Naive thymus-derived CD4-positive, alpha-beta T cell (primary cell): ENCODE measurements around the gene ZNF358. TPM values are rescaled to one million over a fixed set of nuclear protein-coding genes. Genes with fewer than 3 reads are reported as not detected.

Source experiments
- ATAC-seq: fragments of 150-1000 bp; cut with Tn5 transposase; 2 replicates; pipeline ENCODE4 v1.10.0; 2021; ENCODE audit warnings: mild to moderate bottlenecking, moderate library complexity
- CTCF ChIA-PET: fragments of 350-600 bp; sonication (Branson Sonifier 250); formaldehyde crosslinking; loops from one replicate; lab custom pipeline; 2021; ENCODE audit warnings: antibody characterized with exemption; lab: Charles Lee
- POLR2A ChIA-PET: fragments of 350-600 bp; sonication (Branson Sonifier 250); formaldehyde crosslinking; loops from one replicate; lab custom pipeline; 2021; ENCODE audit warnings: antibody characterized with exemption, inconsistent platforms; lab: Charles Lee
- DNase-seq, 9 donors: peaks; one replicate each; pipeline versions ENCODE4 v3.0.0 to v3.0.0-alpha.2; 2020 to 2022; ENCODE audit warnings: mixed read lengths in 1 of 9
- H3K27ac ChIP-seq: one replicate; pipeline ENCODE4 v1.7.0; 2013; ENCODE audit warnings: mild to moderate bottlenecking, low read depth, low read length, moderate library complexity
- H3K27me3 ChIP-seq, 2 donors: one replicate each; pipeline ENCODE4 v1.7.0; 2013; ENCODE audit warnings: low read length in 2 of 2, mild to moderate bottlenecking in 2 of 2, moderate library complexity in 2 of 2; ENCODE audit not compliant: control insufficient read depth in 2 of 2, insufficient read depth in 2 of 2
- H3K36me3 ChIP-seq, 3 experiments: 1 replicate in 2 of 3; 2 replicates in 1 of 3; pipeline ENCODE4 v1.7.0; 2013; ENCODE audit warnings: low read length in 3 of 3, mild to moderate bottlenecking in 3 of 3, moderate library complexity in 1 of 3; ENCODE audit not compliant: insufficient read depth in 3 of 3, control insufficient read depth in 2 of 3
- H3K4me1 ChIP-seq, 2 donors: one replicate each; pipeline ENCODE4 v1.7.0; 2013; ENCODE audit warnings: low read length in 2 of 2, mild to moderate bottlenecking in 2 of 2, moderate library complexity in 1 of 2; ENCODE audit not compliant: control insufficient read depth in 2 of 2, insufficient read depth in 2 of 2
- H3K4me3 ChIP-seq: 2 replicates; pipeline ENCODE4 v1.7.0; 2013; ENCODE audit warnings: mild to moderate bottlenecking, low read length
- H3K9me3 ChIP-seq, 3 experiments: 1 replicate in 2 of 3; 2 replicates in 1 of 3; pipeline ENCODE4 v1.7.0; 2013; ENCODE audit warnings: low read length in 3 of 3; ENCODE audit not compliant: control insufficient read depth in 2 of 3
- H3K27ac Mint-ChIP-seq, 9 donors: one replicate each; pipeline ENCODE4 v1.8.0; 2020 to 2022; ENCODE audit warnings: mixed read lengths in 9 of 9, mild to moderate bottlenecking in 8 of 9, moderate library complexity in 5 of 9, inconsistent platforms in 2 of 9
- H3K27me3 Mint-ChIP-seq, 5 donors: one replicate each; pipeline ENCODE4 v1.8.0; 2021 to 2022; ENCODE audit warnings: mixed read lengths in 5 of 5, mild to moderate bottlenecking in 1 of 5
- H3K36me3 Mint-ChIP-seq, 5 donors: one replicate each; pipeline ENCODE4 v1.8.0; 2020 to 2022; ENCODE audit warnings: mixed read lengths in 5 of 5, mild to moderate bottlenecking in 3 of 5, inconsistent platforms in 1 of 5
- H3K4me1 Mint-ChIP-seq, 7 donors: one replicate each; pipeline ENCODE4 v1.8.0; 2020 to 2022; ENCODE audit warnings: mixed read lengths in 7 of 7, mild to moderate bottlenecking in 3 of 7, inconsistent platforms in 1 of 7
- H3K4me3 Mint-ChIP-seq, 10 donors: one replicate each; pipeline ENCODE4 v1.8.0; 2020 to 2022; ENCODE audit warnings: mild to moderate bottlenecking in 10 of 10, mixed read lengths in 10 of 10, moderate library complexity in 6 of 10, inconsistent platforms in 2 of 10
- H3K9me3 Mint-ChIP-seq, 11 donors: one replicate each; pipeline ENCODE4 v1.8.0; 2020 to 2022; ENCODE audit warnings: mixed read lengths in 11 of 11, mild to moderate bottlenecking in 4 of 11, inconsistent platforms in 1 of 11, moderate library complexity in 1 of 11
- intact Hi-C, 2 donors: fragments of 100-400 bp; cut with micrococcal nuclease; formaldehyde crosslinking; loops; one replicate each; pipeline ENCODE4 v1.15.1; 2023
- polyA plus RNA-seq, 2 donors: library from polyadenylated mRNA; unstranded; fragments of 300-500 nt; fragmentation: Illumina TruSeq; gene quantifications; one replicate each; pipeline ENCODE4 v1.2.3, GENCODE V29; 2021
- total RNA-seq, 6 experiments: library from RNA in 5 of 6; stranded (reverse) in 5 of 6; gene quantifications; 1 replicate in 5 of 6; 2 replicates in 1 of 6; pipeline ENCODE4 v1.2.3 and lab custom pipeline; 2021 to 2026

ZNF358 gene
- total and polyA plus RNA-seq, 7 experiments from 2014 or later: 1.4 to 10.1 (median 7.1) TPM

DNA sequence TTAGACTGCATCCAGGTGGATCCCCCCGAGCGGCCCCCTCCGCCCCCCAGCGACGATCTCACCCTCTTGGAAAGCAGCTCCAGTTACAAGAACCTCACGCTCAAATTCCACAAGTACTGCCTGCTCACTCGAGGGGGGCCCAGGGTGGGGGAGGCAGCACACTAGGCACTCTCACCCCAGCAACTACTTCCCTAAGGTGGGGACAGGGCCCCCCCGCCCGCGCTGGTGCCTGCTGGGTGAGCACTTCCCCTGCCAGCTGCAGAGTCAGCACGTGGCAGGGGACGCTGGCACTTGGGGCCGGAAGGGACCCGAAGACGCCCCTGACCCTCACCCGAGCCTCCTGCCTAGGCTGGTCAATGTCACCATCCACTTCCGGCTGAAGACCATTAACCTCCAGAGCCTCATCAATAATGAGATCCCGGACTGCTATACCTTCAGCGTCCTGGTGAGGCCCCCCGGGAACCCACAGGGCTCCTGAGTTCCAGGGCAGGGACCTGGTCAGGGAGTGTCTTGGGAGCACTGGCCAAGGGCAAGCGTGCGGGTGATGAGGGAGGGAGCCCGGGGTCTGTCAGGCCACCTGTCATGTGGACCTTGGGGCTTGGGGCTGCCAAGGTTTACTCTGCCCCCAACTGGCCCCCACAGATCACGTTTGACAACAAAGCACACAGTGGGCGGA, 11.8 kb downstream of the ZNF358 start:
- Mint-ChIP-seq H3K4me1 (peaks cover 0 to 11% (median 4%) of the 10 kb centered on the region in 7 donors), H3K27me3 (no peaks in the 10 kb centered on the region), H3K27ac (no peak overlapping the region), H3K4me3 (no peak overlapping the region), H3K9me3 (no peaks in the 10 kb centered on the region), H3K36me3 (peaks cover 0 to 4% (median 0%) of the 10 kb centered on the region in 5 donors)
- H3K4me1 ChIP-seq: peaks cover 5 to 10% of the 10 kb centered on the region in 2 donors
- POLR2A ChIA-PET: interaction anchor here (1.2 kb wide), 1 partner anchor 8 kb away, joined by 3 read pairs; the partner anchor contains the start of gene PNPLA6
- no peak overlapping the region for H3K27ac ChIP-seq
- H3K4me3 ChIP-seq: no peak overlapping the region
- peaks cover 0 to 23% (median 0%) of the 10 kb centered on the region in 3 experiments for H3K36me3 ChIP-seq
- H3K9me3 ChIP-seq: no peaks in the 10 kb centered on the region
- intact Hi-C loops: no loop called here
- DNase-seq: no peak
- peak; percentile 66 for ATAC-seq
- CTCF ChIA-PET: no interaction called here
- no peaks in the 10 kb centered on the region for H3K27me3 ChIP-seq

- ATAC-seq (no peak), DNase-seq (no peak)
- CTCF ChIA-PET: no interaction called here
- H3K27ac ChIP-seq: no peak overlapping the region
- H3K36me3 ChIP-seq: peaks cover 0 to 23% (median 0%) of the 10 kb centered on the region in 3 experiments
- Mint-ChIP-seq H3K27me3 (no peaks in the 10 kb centered on the region), H3K4me1 (peaks cover 0 to 11% (median 8%) of the 10 kb centered on the region in 7 donors), H3K36me3 (peaks cover 0 to 4% (median 0%) of the 10 kb centered on the region in 5 donors), H3K27ac (no peak overlapping the region), H3K4me3 (no peak overlapping the region), H3K9me3 (no peaks in the 10 kb centered on the region)
- peaks cover 3 to 5% of the 10 kb centered on the region in 2 donors for H3K4me1 ChIP-seq
- H3K4me3 ChIP-seq: no peak overlapping the region
- POLR2A ChIA-PET: no interaction called here
- H3K27me3 ChIP-seq: no peaks in the 10 kb centered on the region
- no peaks in the 10 kb centered on the region for H3K9me3 ChIP-seq
- intact Hi-C loops: no loop called here
These were observed 12.3 kb downstream of the ZNF358 start for GRCh38 chr19:7528192-7528519.

- Histone ChIP-seq H3K4me3 (no peak overlapping the region), H3K9me3 (no peaks in the 10 kb centered on the region), H3K27ac (no peak overlapping the region), H3K4me1 (peaks cover 4% of the 10 kb centered on the region in 2 donors), H3K36me3 (peaks cover 0 to 23% (median 0%) of the 10 kb centered on the region in 3 experiments), H3K27me3 (no peaks in the 10 kb centered on the region)
- peaks cover 0 to 4% (median 0%) of the 10 kb centered on the region in 5 donors for H3K36me3 Mint-ChIP-seq
- H3K9me3 Mint-ChIP-seq: no peaks in the 10 kb centered on the region
- intact Hi-C loops: no loop called here
- H3K4me1 Mint-ChIP-seq: peaks cover 0 to 8% (median 5%) of the 10 kb centered on the region in 7 donors
- ATAC-seq (no peak), DNase-seq (no peak)
- no peaks in the 10 kb centered on the region for H3K27me3 Mint-ChIP-seq
- ChIA-PET POLR2A (no interaction called here), CTCF (no interaction called here)
- H3K4me3 Mint-ChIP-seq: no peak overlapping the region
- H3K27ac Mint-ChIP-seq: no peak overlapping the region
These were observed 12.8 kb downstream of the ZNF358 start for GRCh38 chr19:7528522-7529245.

DNA sequence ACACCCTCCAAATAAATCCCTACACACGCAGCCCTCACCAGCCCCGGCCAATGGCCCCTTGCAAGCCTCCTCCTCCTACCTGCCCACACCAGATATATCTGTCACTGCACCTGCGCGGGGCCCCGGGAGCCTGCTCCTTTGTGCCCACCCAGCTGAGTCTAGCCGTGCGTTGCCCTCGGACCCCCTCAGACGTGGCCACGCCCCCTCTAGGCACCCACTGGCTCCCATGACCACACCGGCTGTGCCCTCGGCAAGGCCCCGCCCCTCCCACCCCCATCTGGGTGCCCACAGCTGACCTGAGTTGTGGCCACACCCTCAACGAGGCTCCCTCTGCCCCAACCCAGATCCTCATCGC, 13.3 kb downstream of the ZNF358 start:
- intact Hi-C loops: no loop called here
- Histone ChIP-seq H3K27me3 (no peaks in the 10 kb centered on the region), H3K4me3 (no peak overlapping the region), H3K9me3 (no peaks in the 10 kb centered on the region), H3K4me1 (peaks cover 5% of the 10 kb centered on the region in 2 donors), H3K27ac (no peak overlapping the region), H3K36me3 (peaks cover 0 to 23% (median 0%) of the 10 kb centered on the region in 3 experiments)
- ChIA-PET POLR2A (no interaction called here), CTCF (no interaction called here)
- DNase-seq (no peak), ATAC-seq (no peak)
- H3K9me3 Mint-ChIP-seq: no peaks in the 10 kb centered on the region
- no peak overlapping the region for H3K4me3 Mint-ChIP-seq
- H3K4me1 Mint-ChIP-seq: peaks cover 0 to 12% (median 6%) of the 10 kb centered on the region in 7 donors
- no peak overlapping the region for H3K27ac Mint-ChIP-seq
- H3K36me3 Mint-ChIP-seq: peaks cover 0 to 4% (median 0%) of the 10 kb centered on the region in 5 donors
- H3K27me3 Mint-ChIP-seq: no peaks in the 10 kb centered on the region

GRCh38 chr19:7529610-7530490, 13.9 kb downstream of the ZNF358 start:
- DNase-seq: no peak
- ATAC-seq: no peak
- Histone ChIP-seq H3K27me3 (no peaks in the 10 kb centered on the region), H3K4me1 (peaks cover 5% of the 10 kb centered on the region in 2 donors), H3K4me3 (no peak overlapping the region), H3K36me3 (peaks cover 0 to 19% (median 0%) of the 10 kb centered on the region in 3 experiments), H3K9me3 (no peaks in the 10 kb centered on the region), H3K27ac (no peak overlapping the region)
- Mint-ChIP-seq H3K36me3 (peaks cover 0 to 4% (median 0%) of the 10 kb centered on the region in 5 donors), H3K4me3 (no peak overlapping the region), H3K27me3 (no peaks in the 10 kb centered on the region), H3K4me1 (peaks cover 0 to 16% (median 8%) of the 10 kb centered on the region in 7 donors), H3K27ac (no peak overlapping the region), H3K9me3 (no peaks in the 10 kb centered on the region)
- ChIA-PET CTCF (no interaction called here), POLR2A (interaction anchor here (6.9 kb wide), 1 partner anchor 7 kb away, joined by 78 read pairs; the partner anchor contains the start of gene MCOLN1)
- intact Hi-C loops: loop anchor here in 1 of 2 donors (10.0 kb wide), 2 partner anchors 775 to 1845 kb away; partner anchors contain the start of genes CD320, HSD11B1L and MICOS13

GRCh38 chr19:7533281-7533885, 17.5 kb downstream of the ZNF358 start:
- Histone ChIP-seq H3K27me3 (no peaks in the 10 kb centered on the region), H3K36me3 (peaks cover 0 to 16% (median 0%) of the 10 kb centered on the region in 3 experiments), H3K9me3 (no peaks in the 10 kb centered on the region), H3K27ac (peak overlapping the region; percentile 60), H3K4me1 (peaks cover 10 to 17% of the 10 kb centered on the region in 2 donors), H3K4me3 (peak overlapping the region; percentile 99)
- Mint-ChIP-seq H3K27ac (peak overlapping the region in 8 of 9 donors; percentile 57 to 93 (median 86)), H3K9me3 (no peaks in the 10 kb centered on the region), H3K36me3 (peaks cover 0 to 7% (median 0%) of the 10 kb centered on the region in 5 donors), H3K4me1 (peaks cover 6 to 26% (median 24%) of the 10 kb centered on the region in 7 donors), H3K4me3 (peak overlapping the region; percentile 93 to 97 (median 94)), H3K27me3 (no peaks in the 10 kb centered on the region)
- no peak for DNase-seq
- ATAC-seq: no peak
- ChIA-PET CTCF (no interaction called here), POLR2A (interaction anchor here (0.9 to 6.9 kb wide), 2 partner anchors 8 to 11 kb away, joined by 3 to 78 read pairs; partner anchors contain the start of gene MCOLN1)
- intact Hi-C loops: loop anchor here in 1 of 2 donors (10.0 kb wide), 2 partner anchors 771 to 1849 kb away; partner anchors contain the start of genes CD320, HSD11B1L and MICOS13
